ENCODE results near the gene DNMT3B.

DNMT3B gene

DNA sequence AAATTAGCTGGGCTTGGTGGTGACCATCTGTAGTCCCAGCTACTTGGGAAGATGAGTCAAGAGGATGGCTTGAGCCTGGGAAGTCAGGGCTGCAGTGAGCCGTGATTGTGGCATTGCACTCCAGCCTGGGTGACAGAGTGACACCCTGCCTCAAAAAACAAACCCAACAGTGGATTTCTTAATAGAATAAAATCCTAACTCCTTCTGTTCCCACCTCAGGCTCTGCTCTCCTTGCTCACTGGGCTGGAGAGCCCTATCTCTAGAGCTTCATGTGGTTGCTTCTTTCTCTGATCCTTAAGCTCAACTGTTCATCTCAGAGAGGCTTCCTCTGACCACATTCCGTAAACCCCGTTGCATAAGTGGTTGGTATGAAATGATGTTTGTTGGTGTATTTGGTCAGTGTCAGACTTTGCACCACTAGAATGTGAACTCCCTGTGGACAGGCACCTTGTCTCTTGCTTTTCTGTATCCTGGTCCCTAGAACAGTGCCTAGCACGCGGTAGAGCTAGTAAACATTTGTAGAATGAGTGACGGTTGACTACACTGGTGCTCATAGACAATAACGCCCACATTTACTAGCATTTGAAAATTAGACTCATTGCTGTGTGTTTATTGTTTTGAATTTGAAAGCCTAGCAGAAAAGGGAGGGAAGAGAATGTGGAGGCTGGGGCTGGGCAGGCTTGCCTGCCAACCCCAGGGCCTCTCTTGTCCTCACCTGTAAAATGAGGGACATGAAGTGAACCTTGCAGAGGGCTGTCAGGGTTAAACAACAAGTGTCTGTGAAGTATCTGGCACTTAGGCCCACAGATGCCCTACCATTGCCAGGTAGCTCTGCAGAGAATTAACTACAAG, 61.8 kb downstream of the DNMT3B start:
- peak; percentile 33 for DNase-seq (ENCODE audit: low read depth)

DNA sequence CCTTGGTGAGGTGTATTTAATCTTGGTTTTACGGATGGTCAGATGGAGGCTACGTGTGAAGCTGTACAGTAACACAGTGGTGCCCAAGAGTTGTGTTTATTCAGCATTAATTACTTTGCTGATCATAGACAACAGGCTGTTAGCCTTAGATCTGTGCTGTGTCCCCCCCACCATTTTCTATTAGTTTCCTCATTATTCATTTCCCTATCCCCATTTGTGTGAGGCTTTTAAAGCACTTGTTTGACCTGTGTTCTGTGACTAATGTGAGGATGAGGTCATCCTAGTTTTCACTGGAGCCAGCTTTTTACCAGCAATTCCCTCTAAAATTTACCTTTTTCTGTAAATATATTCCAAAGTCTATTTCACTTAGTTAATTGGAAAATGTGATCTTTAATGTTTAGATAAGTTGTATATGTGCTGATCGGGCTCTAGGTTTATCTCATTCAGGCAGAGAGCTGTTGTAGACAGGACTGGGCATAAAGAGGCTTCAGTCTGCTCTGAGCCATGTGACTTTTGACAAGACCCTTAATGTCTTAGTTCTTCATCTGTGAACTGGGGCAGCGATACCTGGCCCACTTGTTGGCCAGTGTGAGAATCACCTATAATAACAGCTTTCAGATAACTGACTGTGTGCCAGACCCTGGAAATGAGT, 66.0 kb downstream of the DNMT3B start:
- DNase-seq (ENCODE audit: low read depth): peak; percentile 66

DNA sequence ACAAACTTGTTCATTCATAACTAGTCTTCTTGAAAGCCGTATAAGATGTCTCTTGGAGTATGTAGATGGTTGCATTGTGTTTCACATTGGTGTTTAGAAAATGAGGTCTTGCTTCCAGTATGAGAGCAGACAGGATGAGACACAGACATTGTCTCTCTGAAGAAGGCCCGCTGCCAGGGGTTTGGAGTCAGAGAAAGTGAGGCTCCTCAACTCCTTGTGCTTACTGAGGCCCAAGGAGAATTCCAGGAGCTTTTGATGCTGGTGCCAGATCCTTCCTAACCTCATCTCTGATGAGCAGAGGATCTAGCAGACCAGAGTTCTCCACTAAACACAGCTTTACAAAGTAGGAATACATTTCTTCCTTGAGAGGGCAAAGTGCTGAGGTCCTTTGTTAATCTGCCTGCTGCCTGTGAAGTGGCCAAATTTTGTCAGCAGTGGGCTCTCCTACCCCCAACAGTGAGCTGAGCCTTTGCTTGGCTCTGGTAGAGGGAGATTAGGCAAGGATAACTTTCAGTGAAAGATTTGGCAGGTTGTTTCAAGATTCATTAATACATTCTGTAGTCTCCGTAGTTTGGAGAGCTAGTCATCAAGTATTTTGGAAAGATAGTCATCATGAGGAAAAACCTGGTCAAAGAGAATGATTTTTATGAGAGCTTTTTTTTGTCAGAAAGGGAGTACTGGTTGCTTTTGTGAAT, 67.3 kb downstream of the DNMT3B start:
- DNase-seq (ENCODE audit: low read depth): no peak

DNA sequence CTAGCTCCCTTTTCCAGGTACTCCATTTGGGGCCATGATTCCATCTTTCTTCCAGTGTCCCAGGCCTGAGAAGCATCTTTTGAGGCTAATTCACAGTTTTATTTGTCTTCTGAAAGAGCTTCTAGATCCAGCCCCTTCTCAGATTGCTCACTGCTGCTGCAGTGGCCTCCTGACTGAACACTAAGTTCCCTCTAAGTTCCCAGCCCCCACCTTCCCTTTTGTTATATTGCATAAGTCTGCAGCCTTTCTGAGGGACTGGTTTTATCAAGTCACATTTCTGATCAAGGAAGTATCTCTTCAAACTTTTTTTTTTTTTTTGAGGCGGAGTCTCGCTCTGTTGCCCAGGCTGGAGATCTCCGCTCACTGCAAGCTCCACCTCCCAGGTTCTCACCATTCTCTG, 68.3 kb downstream of the DNMT3B start:
- DNase-seq (ENCODE audit: low read depth): no peak

DNA sequence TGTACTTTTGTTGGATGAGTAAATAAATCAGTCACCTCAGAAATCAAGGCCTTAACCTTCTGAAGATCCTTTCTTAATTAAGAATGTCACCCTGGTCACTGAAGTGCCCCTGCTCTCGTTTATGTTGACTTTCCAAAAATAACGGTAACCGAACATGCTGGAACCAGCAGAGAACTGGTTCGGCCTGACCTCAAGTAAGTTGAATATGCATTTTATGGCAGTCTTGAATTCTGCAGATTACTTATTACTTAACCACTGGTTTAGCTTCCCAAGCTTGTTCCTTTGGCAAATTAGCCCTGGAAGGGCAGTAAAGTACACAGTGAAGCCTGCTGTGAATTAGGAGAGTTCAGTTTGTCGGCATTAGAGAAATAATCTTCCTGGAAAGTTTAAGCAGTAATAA, 69.8 kb downstream of the DNMT3B start:
- no peak for DNase-seq (ENCODE audit: low read depth)

DNA sequence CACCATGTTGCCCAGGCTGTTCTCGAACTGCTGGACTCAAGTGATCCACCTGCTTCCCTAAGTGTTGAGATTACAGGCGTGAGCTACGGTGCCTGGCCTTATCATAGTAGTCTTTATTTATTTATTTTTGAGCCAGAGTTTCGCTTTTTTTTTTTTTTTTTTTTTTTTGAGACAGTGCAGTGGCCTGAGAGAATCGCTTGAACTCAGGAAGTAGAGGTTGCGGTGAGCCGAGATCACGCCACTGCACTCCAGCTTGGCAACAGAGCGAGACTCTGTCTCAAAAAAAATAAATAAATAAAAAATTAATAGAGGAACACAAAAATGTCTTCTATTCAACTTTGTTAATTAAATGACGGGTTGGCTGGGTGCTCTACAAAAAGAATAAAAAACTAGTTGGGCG, 70.5 kb downstream of the DNMT3B start:
- DNase-seq (ENCODE audit: low read depth): no peak

DNA sequence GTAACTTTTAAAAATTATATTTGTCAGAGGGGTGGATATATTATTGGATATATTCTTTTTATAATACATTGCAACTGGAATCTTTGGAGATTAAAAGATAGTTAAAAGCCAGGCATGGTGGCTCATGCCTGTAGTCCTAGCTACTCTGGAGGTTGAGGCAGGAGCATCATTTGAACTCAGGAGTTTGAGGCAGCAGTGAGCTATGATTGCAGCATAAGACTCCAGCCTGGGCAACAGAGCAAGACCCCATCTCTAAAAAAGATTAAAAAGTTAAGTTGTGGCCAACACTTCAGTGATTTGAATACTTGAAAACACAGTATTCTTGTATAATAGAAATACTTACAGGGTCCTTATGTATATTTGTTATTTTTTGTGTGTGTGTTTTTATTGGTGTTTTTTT, 72.8 kb downstream of the DNMT3B start:
- no peak for DNase-seq (ENCODE audit: low read depth)

DNA sequence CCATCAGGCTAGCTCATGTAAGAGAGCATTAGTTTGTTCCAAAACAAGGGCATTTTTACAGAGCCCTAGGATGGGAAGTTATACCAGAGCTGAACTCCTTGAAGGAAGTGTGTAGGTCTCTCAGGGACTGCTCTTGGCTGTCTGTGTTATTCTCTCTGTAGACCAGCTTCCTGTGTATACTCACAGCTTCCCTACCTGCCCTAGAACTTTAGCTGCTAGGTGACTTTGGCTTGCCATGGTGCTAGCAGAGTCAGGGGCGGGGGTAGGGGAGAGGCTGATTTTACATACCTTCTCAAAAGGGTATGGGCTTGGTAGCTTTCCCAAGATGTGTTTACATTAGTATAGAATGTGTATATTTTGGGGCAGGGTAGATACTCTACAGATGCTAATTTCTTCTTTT, 75.0 kb downstream of the DNMT3B start:
- DNase-seq (ENCODE audit: low read depth): no peak

DNA sequence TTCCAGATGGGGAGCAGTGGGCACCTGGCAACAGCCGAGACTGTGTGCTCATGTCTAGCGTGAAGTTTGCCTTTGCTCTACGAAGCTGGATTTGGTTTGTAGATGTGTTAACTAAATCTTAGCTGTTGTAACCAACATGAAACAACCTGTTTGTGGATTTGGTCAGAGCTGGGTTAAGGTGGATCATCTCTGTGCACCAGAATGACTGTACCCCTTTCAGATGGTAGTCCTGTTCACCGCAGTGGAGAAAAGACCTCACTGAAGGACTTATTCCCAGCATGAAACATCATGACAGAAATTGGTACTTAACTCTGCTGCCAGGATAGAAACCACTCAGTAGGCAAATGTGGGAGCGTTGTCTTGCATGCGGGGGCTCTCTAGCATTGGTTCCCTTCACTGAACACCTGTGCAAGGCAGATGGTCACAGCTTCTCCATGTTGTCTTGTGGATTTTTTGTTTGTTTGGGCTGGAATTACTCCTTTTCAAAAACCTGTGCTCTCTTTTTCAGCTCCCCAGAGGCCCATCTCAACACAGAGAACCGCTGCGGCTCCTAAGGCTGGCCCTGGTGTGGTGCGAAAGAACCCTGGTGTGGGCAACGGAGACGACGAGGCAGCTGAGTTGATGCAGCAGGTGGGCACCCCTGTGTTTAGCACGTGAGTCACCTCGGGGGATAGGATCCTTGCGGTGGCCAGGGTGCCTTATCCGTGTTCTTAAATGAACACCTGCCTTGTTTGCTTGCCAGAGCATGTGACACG, 77.2 kb downstream of the DNMT3B start:
- DNase-seq (ENCODE audit: low read depth): no peak

DNA sequence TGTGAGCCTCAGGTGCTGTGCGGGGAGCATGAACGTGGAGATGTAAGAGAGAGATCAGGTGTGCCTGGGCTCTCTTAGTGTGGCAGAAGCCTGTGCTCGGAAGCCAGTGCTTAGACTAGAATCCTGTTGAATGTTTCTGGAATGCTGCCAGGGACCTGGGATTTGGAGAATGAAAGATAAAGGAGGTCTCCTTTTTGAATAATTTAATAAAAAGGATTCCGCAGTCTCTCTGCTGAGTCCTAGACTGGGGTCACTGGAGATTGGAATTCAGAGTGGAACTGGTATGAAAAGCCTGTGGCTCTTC, 77.7 kb downstream of the DNMT3B start:
- DNase-seq (ENCODE audit: low read depth): no peak

DNA sequence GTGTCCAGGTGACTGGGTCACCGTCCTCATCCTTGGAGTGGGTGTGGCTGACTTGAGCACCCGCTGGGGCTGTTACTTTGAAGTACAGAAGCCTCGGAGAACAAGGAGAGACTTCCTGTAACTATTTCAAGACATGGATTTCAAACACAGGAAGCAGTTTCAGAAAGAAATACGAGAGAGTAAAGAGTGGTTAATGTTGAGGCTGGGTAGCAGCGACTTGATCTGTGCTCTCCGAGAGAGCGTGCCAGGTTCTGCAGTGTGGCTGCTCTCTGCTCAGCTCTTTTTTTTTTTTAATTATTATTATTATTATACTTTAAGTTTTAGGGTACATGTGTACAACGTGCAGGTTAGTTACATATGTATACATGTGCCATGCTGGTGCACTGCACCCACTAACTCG, 79.0 kb downstream of the DNMT3B start:
- DNase-seq (ENCODE audit: low read depth): no peak

DNA sequence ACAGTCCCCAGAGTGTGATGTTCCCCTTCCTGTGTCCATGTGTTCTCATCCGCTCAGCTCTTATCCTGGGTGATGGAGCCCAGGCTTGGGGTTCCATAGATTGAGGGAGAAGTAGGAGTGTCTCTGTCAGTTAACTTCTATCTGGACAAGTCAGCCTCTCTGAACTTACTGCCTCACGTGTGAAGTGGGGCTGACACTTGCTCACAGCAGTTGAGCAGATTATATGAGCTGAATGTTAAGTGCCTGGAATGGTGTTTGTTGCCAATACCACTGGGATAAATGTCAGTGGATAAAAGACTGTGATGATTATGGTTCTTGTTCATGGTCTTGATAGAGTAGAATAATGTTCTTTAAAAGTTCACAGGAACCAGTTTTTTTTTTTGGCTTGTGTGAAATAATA, 79.4 kb downstream of the DNMT3B start:
- DNase-seq (ENCODE audit: low read depth): no peak

DNA sequence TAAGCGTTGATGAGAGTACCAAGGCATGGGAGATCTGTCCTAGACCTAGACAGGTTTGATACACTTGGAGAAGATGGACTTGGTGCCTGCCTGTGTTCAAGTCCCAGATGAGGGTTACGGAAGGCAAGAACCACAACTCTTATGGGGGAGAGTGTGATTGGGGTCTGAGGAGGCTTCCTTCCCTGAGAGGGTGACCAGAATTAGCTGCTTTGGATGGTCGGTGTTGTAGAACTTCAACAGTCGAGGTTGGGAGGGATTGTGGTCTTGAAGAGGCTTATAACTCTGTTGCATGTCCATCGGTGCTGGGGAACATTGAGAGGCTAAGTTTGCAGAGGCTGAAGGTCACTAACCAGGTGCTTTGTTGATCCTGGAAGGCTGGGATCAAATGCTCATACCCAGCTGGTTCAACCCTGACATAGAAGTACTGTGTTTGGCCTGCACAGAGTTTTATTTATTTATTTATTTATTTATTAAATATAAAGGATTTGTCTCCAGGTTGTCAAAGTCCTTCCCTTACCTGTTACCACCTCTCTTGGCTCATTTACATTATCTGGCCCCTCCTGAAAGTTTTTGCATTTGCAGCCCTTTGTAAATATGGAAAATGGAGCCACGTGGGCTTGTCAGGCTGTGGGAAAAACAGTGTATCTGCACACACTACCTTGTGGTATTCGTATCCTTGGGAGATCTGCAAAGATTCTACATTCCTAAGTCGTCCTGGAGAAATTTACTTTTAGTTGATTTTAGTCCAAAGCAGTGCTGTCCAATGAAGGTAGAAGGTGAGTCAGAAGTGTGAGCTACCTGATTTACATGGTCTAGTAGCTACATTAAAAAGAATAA, 80.7 kb downstream of the DNMT3B start:
- DNase-seq (ENCODE audit: low read depth): no peak

DNA sequence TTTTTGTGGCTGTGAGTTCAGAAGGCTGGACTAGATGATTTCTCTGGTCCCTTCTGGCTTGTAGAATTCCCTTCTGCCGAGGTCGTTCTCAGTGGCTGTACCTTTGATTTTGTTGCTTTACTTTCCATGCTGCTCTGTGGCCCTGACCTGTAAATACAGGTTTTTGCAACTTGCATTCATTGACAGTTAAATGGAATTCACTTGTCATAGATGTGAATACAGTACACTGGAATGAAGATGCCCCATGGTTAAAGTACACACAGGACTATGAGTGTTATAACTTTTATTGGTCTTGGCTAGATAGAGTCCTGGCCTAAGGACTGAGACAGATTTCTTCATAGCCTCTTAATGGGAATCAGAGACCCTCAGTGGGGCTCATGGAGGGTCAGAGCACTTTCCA, 83.6 kb downstream of the DNMT3B start:
- no peak for DNase-seq (ENCODE audit: low read depth)

DNA sequence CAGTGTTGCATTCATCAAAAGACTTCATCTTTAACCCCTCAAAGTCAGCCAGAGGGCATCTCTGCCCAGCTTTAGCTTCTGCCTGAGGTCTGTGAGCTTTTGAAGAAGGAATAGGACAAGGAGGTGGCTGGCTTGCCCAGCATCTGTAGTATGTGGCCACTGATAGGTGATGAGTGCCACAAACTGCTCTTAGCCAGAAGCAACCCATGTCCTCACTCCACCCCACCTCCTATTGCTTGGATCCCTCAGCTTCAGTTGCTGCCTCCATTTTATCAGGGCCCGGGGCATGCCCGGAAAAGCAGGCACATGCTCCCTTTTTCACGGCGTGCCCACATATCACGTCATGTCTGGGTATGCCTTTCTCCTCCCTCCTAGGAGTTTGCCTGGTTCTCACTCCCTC, 84.7 kb downstream of the DNMT3B start:
- DNase-seq (ENCODE audit: low read depth): no peak

DNA sequence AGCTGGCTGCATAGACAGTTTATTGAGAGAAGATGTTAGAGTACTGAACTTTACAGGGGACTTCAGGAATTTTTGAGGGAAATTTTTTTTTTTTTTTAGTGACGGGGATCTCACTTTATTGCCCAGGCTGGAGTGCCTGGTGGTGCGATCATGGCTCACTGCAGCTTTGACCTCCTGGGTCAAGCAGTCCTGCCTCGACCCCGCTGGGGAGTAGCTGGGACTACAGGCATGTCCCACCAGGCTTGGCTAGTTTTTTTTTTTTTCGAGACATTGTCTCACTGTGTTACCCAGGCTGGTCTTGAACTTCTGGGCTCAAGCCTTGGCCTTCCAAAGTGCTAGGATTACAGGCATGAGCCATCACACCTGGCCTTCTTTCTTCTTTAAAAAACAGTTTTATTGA, 85.8 kb downstream of the DNMT3B start:
- no peak for DNase-seq (ENCODE audit: low read depth)

DNA sequence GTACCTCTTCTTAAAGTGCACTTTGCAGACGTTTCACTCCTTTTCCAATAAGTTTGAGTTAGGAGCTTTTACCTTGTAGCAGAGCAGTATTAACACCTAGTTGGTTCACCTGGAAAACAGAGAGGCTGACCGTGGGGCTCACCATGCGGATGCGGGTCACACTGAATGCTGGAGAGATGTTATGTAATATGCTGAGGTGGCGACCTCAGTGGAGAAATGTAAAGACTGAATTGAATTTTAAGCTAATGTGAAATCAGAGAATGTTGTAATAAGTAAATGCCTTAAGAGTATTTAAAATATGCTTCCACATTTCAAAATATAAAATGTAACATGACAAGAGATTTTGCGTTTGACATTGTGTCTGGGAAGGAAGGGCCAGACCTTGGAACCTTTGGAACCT, 86.7 kb downstream of the DNMT3B start:
- no peak for DNase-seq (ENCODE audit: low read depth)

DNA sequence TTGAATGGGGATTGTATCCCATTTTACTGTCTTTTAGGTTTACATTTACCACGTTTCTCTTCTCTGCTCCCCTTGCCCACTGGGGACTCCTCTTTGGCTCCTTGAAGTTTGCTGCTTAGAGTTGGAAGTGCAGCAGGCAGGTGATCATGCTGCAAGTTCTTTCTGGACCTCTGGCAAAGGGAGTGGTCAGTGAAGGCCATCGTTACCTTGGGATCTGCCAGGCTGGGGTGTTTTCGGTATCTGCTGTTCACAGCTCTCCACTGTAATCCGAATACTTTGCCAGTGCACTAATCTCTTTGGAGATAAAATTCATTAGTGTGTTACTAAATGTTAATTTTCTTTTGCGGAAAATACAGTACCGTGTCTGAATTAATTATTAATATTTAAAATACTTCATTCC, 87.4 kb downstream of the DNMT3B start:
- DNase-seq (ENCODE audit: low read depth): no peak

DNA sequence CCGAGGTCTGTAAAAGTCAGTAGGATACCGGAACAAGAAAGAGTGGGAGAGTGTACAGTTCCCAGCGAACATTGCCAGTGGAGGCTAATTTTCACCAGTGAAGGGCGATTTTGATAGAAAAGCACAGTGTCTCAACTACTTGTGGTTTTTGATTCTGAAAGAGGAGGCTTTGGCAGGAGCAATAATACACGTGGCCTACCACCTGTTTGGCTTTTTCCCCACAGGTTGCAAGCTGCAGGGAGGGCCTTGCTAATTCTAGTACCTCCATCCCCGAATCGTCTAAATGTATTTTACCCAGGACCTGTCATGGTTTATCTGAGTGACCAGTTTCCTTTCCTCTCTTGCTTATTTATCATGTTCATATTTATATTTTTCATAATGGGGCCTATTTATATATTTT, 93.2 kb downstream of the DNMT3B start:
- DNase-seq (ENCODE audit: low read depth): no peak

DNA sequence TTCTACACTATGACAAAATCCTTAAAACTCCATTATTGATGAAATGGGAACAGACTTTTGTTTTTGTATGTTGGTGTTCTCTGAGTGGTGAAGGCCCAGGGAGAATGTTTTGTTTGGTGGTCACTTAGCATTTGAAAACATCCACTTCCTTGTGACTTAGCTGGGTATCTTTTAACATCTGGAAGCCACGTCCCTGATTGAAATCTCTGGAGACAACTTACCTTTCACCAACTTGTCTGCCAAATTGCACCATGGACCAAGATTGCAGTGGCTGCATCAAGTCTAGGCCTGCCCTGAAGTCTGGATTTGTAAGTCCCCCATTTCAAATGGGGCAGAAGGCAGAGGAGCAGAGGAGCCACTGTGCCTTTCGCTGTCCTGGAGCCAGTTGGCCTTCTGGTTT, 96.0 kb downstream of the DNMT3B start:
- no peak for DNase-seq (ENCODE audit: low read depth)

Measured in ELR (cell line).